K562 (cell line): ENCODE results near the gene PTGIR. TPM values are rescaled to one million over a fixed set of nuclear protein-coding genes. Genes with fewer than 3 reads are reported as not detected.

Source experiments
- CBFA2T3 ChIP-seq: fragments of 450-650 bp; IDR thresholded peaks from 2 replicates; pipeline ENCODE4 v1.6.1; 2017
- CBX3 ChIP-seq, 2 experiments: IDR thresholded peaks; 1 replicate in 1 of 2; 2 replicates in 1 of 2; pipeline ENCODE4 v1.6.1; 2012; ENCODE audit warnings: inconsistent platforms in 2 of 2, low read length in 2 of 2, borderline replicate concordance in 1 of 2, control low read depth in 1 of 2
- CTBP1 ChIP-seq: fragments of 450-650 bp; IDR thresholded peaks from 2 replicates; pipeline ENCODE4 v1.6.1; 2016; ENCODE audit warnings: borderline replicate concordance
- MCM3 ChIP-seq: fragments of 450-650 bp; IDR thresholded peaks from 2 replicates; pipeline ENCODE4 v1.6.1; 2016
- NCOA2 ChIP-seq, 2 experiments: fragments of 450-650 bp; IDR thresholded peaks; 2 replicates each; pipeline ENCODE4 v1.6.1; 2018; ENCODE audit warnings: mild to moderate bottlenecking in 2 of 2, moderate library complexity in 1 of 2; ENCODE audit not compliant: partially characterized antibody in 2 of 2
- POLR2A ChIP-seq: fragments of 450-650 bp; conservative IDR thresholded peaks from 2 replicates; pipeline ENCODE4 v1.6.1; 2016
- POLR2AphosphoS5 ChIP-seq: IDR thresholded peaks from 2 replicates; pipeline ENCODE4 v1.6.1; 2011; ENCODE audit warnings: mild to moderate bottlenecking, low read depth, low read length, moderate library complexity; ENCODE audit not compliant: control insufficient read depth, insufficient read depth
- POLR2B ChIP-seq: fragments of 450-650 bp; IDR thresholded peaks from 2 replicates; pipeline ENCODE4 v1.6.1; 2018; ENCODE audit warnings: low read depth; ENCODE audit not compliant: partially characterized antibody
- SUPT5H ChIP-seq: fragments of 450-650 bp; IDR thresholded peaks from 2 replicates; pipeline ENCODE4 v1.6.1; 2016
- TSHZ1 ChIP-seq: fragments of 250-450 bp; sonication (Bioruptor Pico); IDR thresholded peaks from 2 replicates; pipeline ENCODE4 v1.4.0; 2020; ENCODE audit warnings: mild to moderate bottlenecking, moderate library complexity
- ZKSCAN3 ChIP-seq: fragments of 250-450 bp; sonication (Bioruptor Pico); IDR thresholded peaks from 2 replicates; pipeline ENCODE4 v1.4.0; 2020
- ZNF384 ChIP-seq: IDR thresholded peaks from 2 replicates; pipeline ENCODE4 v1.6.1; 2012; ENCODE audit warnings: low read depth, low read length, improper control_type of control experiment
- ZNF57 ChIP-seq: fragments of 450-650 bp; formaldehyde crosslinking; IDR thresholded peaks from 2 replicates; pipeline ENCODE4 v1.4.0; 2020; ENCODE audit warnings: mild to moderate bottlenecking, moderate library complexity
- ZNF668 ChIP-seq: fragments of 250-450 bp; sonication (Bioruptor Pico); IDR thresholded peaks from 2 replicates; pipeline ENCODE4 v1.8.0; 2022; ENCODE audit warnings: mild to moderate bottlenecking, inconsistent platforms
- polyA plus RNA-seq, 8 experiments: library from polyadenylated mRNA; depleted of rRNA in 4 of 8; stranded (reverse) in 5 of 8; unstranded in 3 of 8; fragments of >200 nt; fragmentation: Nextera tagmentation in 2 of 8; fragmentation: Illumina TruSeq in 1 of 8; extraction: Ambion mirVana in 2 of 8; extraction: Trizol in 1 of 8; gene quantifications; 2 replicates each; pipeline versions ENCODE4 v1.2.1 to v1.2.3, GENCODE V29; 2011 to 2014; ENCODE audit warnings: inconsistent platforms in 1 of 8, missing spikeins in 1 of 8
- total RNA-seq, 7 experiments: library from RNA; depleted of rRNA in 6 of 7; stranded (reverse); fragments of >200 nt in 6 of 7; fragmentation: Illumina TruSeq in 2 of 7; extraction: Trizol in 2 of 7; gene quantifications; 2 replicates each; pipeline versions ENCODE4 v1.2.1 to v1.2.3, GENCODE V29; 2011 to 2021; ENCODE audit warnings: low replicate concordance in 1 of 7
- TF ChIP-seq, protein P1 (sequence below): sonication (generic); formaldehyde crosslinking; IDR thresholded peaks from 2 replicates; pipeline ENCODE4 v1.8.1; 2023; ENCODE audit warnings: mild to moderate bottlenecking, missing genetic modification reagents
- TF ChIP-seq, protein P2 (sequence below): fragments of 450-650 bp; IDR thresholded peaks from 2 replicates; pipeline ENCODE4 v1.7.0; 2016; ENCODE audit warnings: borderline replicate concordance
- TF ChIP-seq, protein P3 (sequence below): fragments of 450-650 bp; IDR thresholded peaks from 2 replicates; pipeline ENCODE4 v1.6.1; 2017; ENCODE audit warnings: antibody characterized with exemption
- TF ChIP-seq, protein P4 (sequence below): IDR thresholded peaks from 2 replicates; pipeline ENCODE4 v1.6.1; 2011; ENCODE audit not compliant: insufficient read length; ENCODE audit errors: extremely low read depth

Gene PTGIR
- total and polyA plus RNA-seq, 9 of the 15 experiments (the other 6 are each of a cell fraction or from before 2014, with no cell fraction given) = 0.11 to 3.4 (median 1.1) TPM; not detected in 1

- TF ChIP-seq, protein P1, sequence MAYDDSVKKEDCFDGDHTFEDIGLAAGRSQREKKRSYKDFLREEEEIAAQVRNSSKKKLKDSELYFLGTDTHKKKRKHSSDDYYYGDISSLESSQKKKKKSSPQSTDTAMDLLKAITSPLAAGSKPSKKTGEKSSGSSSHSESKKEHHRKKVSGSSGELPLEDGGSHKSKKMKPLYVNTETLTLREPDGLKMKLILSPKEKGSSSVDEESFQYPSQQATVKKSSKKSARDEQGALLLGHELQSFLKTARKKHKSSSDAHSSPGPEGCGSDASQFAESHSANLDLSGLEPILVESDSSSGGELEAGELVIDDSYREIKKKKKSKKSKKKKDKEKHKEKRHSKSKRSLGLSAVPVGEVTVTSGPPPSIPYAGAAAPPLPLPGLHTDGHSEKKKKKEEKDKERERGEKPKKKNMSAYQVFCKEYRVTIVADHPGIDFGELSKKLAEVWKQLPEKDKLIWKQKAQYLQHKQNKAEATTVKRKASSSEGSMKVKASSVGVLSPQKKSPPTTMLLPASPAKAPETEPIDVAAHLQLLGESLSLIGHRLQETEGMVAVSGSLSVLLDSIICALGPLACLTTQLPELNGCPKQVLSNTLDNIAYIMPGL = no peak
- TF ChIP-seq CBFA2T3 (no peak), TSHZ1 (CRISPR knock-in tag) (no peak), MCM3 (no peak), POLR2AphosphoS5 (peak; percentile 34; the same call in 1 of the 2 replicates), POLR2B (peak; percentile 65), ZNF384 (no peak), ZNF57 (CRISPR knock-in tag) (no peak), ZNF668 (no peak), NCOA2 (IDR thresholded peaks at IDR 0.05; ENCODE audit: partially characterized antibody in 2 of 2) (no peak), CTBP1 (no peak), POLR2A (peak; percentile 74), CBX3 (IDR thresholded peaks at IDR 0.05; ENCODE audit: borderline replicate concordance in 1 of 2, low read length in 2 of 2) (no peak), SUPT5H (peak; percentile 84), ZKSCAN3 (no peak)
- TF ChIP-seq, protein P2, sequence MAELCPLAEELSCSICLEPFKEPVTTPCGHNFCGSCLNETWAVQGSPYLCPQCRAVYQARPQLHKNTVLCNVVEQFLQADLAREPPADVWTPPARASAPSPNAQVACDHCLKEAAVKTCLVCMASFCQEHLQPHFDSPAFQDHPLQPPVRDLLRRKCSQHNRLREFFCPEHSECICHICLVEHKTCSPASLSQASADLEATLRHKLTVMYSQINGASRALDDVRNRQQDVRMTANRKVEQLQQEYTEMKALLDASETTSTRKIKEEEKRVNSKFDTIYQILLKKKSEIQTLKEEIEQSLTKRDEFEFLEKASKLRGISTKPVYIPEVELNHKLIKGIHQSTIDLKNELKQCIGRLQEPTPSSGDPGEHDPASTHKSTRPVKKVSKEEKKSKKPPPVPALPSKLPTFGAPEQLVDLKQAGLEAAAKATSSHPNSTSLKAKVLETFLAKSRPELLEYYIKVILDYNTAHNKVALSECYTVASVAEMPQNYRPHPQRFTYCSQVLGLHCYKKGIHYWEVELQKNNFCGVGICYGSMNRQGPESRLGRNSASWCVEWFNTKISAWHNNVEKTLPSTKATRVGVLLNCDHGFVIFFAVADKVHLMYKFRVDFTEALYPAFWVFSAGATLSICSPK = no peak
- TF ChIP-seq, protein P3, sequence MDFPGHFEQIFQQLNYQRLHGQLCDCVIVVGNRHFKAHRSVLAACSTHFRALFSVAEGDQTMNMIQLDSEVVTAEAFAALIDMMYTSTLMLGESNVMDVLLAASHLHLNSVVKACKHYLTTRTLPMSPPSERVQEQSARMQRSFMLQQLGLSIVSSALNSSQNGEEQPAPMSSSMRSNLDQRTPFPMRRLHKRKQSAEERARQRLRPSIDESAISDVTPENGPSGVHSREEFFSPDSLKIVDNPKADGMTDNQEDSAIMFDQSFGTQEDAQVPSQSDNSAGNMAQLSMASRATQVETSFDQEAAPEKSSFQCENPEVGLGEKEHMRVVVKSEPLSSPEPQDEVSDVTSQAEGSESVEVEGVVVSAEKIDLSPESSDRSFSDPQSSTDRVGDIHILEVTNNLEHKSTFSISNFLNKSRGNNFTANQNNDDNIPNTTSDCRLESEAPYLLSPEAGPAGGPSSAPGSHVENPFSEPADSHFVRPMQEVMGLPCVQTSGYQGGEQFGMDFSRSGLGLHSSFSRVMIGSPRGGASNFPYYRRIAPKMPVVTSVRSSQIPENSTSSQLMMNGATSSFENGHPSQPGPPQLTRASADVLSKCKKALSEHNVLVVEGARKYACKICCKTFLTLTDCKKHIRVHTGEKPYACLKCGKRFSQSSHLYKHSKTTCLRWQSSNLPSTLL = no peak
- TF ChIP-seq, protein P4, sequence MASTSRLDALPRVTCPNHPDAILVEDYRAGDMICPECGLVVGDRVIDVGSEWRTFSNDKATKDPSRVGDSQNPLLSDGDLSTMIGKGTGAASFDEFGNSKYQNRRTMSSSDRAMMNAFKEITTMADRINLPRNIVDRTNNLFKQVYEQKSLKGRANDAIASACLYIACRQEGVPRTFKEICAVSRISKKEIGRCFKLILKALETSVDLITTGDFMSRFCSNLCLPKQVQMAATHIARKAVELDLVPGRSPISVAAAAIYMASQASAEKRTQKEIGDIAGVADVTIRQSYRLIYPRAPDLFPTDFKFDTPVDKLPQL = no peak
Observed at GRCh38 chr19:46610851-46611770, 13.8 kb downstream of the PTGIR start (continued).
